Measurements from ENCODE around the gene EYA2. TPM values are rescaled to one million over a fixed set of nuclear protein-coding genes. Genes with fewer than 3 reads are reported as not detected.

The EYA2 gene
- polyA plus RNA-seq, 2 donors, result 21.5 to 23.6 TPM

DNA sequence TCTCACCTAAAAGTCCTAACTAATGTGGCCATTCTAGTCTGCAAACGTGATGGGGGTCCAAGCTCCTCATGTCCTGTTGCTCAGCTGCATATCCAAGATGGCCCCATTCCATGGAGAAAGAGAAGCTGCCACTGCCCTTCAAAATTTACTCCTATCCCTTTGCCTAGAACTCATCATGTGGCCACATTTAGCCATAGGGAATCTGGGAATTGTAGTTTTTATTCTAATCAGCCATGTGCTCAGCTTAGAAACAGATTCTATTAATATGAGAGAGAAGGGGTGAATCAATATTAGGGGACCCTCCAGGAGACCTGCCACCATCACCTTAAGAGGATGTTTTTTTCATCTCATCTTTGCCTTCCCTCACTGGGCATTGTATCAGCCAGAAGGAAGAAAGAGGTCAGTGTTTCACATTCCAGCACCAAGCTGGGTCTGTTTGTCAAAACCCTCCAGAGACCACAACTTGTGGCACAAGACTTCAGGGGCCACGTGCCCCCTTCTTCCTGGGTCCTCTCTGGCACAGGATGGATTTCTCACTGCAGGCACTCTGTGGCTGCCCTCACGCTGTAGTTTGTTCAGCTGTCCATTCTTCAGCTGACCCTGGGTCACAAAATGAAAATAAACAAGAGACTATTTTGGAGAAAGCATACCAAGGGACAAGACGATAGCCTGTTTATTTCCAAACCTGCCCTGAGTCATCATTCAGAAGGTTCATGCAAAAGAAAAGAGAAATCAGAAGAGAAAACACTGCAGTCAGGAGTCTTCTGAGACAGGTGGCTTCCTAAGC, 172.0 kb downstream of the EYA2 start:
- no peaks in the 10 kb centered on the region for H3K4me1 ChIP-seq (ENCODE audit: control insufficient read depth in 2 of 2, insufficient read depth in 2 of 2, low read length in 1 of 2)
- WGBS, 2 donors, result 55 to 61% methylated on average over 4 of the region's 4 CpGs
- H3K27ac ChIP-seq (ENCODE audit: low read depth in 2 of 2, low read length in 1 of 2), result no peak overlapping the region
- peaks cover 0 to 3% of the 10 kb centered on the region in 2 donors for H3K9me3 ChIP-seq (ENCODE audit: control insufficient read depth in 2 of 2, insufficient read depth in 1 of 2, low read depth in 1 of 2, low read length in 1 of 2)
- H3K27me3 ChIP-seq (ENCODE audit: control insufficient read depth in 1 of 2, insufficient read depth in 2 of 2, low read length in 2 of 2), result no peaks in the 10 kb centered on the region
- peaks cover 0 to 2% of the 10 kb centered on the region in 2 donors for H3K36me3 ChIP-seq (ENCODE audit: control insufficient read depth in 2 of 2, insufficient read depth in 2 of 2, low read length in 1 of 2)
- no peak overlapping the region for H3K4me3 ChIP-seq (ENCODE audit: low read depth in 1 of 2, low read length in 2 of 2)

DNA sequence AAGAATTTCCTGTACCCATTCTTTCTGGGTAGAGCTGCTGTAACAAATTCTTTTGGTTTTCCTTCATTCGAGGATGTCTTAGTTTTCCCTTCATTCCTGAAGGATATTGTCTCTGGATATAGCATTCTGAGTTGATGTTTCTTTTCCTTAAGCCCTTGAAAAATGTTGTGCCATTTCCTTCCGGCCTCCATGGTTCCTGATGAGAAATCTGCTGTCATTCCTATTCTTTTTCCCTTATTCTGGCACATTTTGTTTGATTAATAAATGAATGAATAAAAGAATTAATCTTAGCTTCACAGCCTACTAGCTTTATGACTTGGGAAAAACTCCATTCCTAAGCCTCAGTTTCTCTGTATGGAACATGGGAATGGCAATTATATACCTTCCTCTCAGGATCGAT, 173.1 kb downstream of the EYA2 start:
- no peaks in the 10 kb centered on the region for H3K4me1 ChIP-seq (ENCODE audit: control insufficient read depth in 2 of 2, insufficient read depth in 2 of 2, low read length in 1 of 2)
- no peak overlapping the region for H3K27ac ChIP-seq (ENCODE audit: low read depth in 2 of 2, low read length in 1 of 2)
- WGBS, 2 donors, result 89 to 93% methylated on average over 3 of the region's 3 CpGs
- H3K36me3 ChIP-seq (ENCODE audit: control insufficient read depth in 2 of 2, insufficient read depth in 2 of 2, low read length in 1 of 2), result peaks cover 0 to 2% of the 10 kb centered on the region in 2 donors
- no peaks in the 10 kb centered on the region for H3K27me3 ChIP-seq (ENCODE audit: control insufficient read depth in 1 of 2, insufficient read depth in 2 of 2, low read length in 2 of 2)
- H3K4me3 ChIP-seq (ENCODE audit: low read depth in 1 of 2, low read length in 2 of 2), result no peak overlapping the region
- peaks cover 0 to 3% of the 10 kb centered on the region in 2 donors for H3K9me3 ChIP-seq (ENCODE audit: control insufficient read depth in 2 of 2, insufficient read depth in 1 of 2, low read depth in 1 of 2, low read length in 1 of 2)

DNA sequence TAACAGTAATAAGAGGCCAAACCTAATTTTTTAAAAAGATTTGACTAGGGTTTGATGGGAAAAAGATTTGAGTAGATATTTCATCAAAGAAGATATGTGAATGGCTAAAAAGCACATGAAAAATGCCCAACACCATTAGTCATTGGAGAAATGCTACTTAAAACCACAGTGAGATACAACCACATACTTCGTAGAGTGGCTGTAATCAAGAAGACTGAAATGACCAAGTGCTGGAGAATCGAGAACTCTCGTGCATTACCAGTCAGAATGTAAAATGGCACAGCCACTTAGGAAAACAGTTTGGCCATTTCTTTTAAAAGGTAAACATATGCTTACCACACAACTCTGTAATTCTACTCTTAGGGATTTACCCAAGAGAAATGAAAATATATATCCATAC, 175.5 kb downstream of the EYA2 start:
- Histone ChIP-seq H3K36me3 (ENCODE audit: control insufficient read depth in 2 of 2, insufficient read depth in 2 of 2, low read length in 1 of 2) (peaks cover 0 to 7% of the 10 kb centered on the region in 2 donors), H3K9me3 (ENCODE audit: control insufficient read depth in 2 of 2, insufficient read depth in 1 of 2, low read depth in 1 of 2, low read length in 1 of 2) (peaks cover 0 to 3% of the 10 kb centered on the region in 2 donors), H3K4me3 (ENCODE audit: low read depth in 1 of 2, low read length in 2 of 2) (no peak overlapping the region), H3K27ac (ENCODE audit: low read depth in 2 of 2, low read length in 1 of 2) (no peak overlapping the region), H3K27me3 (ENCODE audit: control insufficient read depth in 1 of 2, insufficient read depth in 2 of 2, low read length in 2 of 2) (no peaks in the 10 kb centered on the region), H3K4me1 (ENCODE audit: control insufficient read depth in 2 of 2, insufficient read depth in 2 of 2, low read length in 1 of 2) (no peaks in the 10 kb centered on the region)
- 91% methylated on average over 3 of the region's 3 CpGs for WGBS, 2 donors

DNA sequence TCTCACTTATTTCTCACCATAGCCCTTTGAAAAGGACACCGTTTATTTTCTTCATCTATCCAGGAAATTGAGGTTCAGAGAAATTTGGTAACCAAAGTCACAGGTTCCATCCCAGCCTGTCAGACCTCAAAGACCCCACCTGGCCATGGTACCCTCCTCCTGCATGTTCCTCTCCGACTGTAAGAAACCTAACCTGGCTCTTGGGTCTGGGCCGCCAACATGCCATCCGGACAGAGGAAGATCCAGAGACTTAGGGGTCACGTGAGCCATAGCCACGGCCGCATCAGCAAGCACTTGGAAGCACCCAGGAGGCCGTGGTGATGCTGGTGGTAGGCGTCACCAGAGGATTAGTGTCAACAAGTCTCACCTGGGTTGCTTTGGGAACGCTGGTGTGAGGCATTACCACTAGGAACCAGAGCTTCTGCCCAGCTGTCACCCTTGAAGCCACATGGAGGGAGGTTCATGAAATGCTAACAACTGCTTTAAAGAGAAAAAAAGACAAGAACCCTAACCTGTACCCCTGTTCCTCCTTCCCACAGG, 177.1 kb downstream of the EYA2 start:
- Histone ChIP-seq H3K27me3 (ENCODE audit: control insufficient read depth in 1 of 2, insufficient read depth in 2 of 2, low read length in 2 of 2) (no peaks in the 10 kb centered on the region), H3K9me3 (ENCODE audit: control insufficient read depth in 2 of 2, insufficient read depth in 1 of 2, low read depth in 1 of 2, low read length in 1 of 2) (peaks cover 0 to 3% of the 10 kb centered on the region in 2 donors), H3K27ac (ENCODE audit: low read depth in 2 of 2, low read length in 1 of 2) (no peak overlapping the region), H3K4me1 (ENCODE audit: control insufficient read depth in 2 of 2, insufficient read depth in 2 of 2, low read length in 1 of 2) (no peaks in the 10 kb centered on the region), H3K36me3 (ENCODE audit: control insufficient read depth in 2 of 2, insufficient read depth in 2 of 2, low read length in 1 of 2) (peaks cover 0 to 6% of the 10 kb centered on the region in 2 donors), H3K4me3 (ENCODE audit: low read depth in 1 of 2, low read length in 2 of 2) (no peak overlapping the region)
- WGBS, 2 donors, result 90 to 91% methylated on average over 10 of the region's 10 CpGs

DNA sequence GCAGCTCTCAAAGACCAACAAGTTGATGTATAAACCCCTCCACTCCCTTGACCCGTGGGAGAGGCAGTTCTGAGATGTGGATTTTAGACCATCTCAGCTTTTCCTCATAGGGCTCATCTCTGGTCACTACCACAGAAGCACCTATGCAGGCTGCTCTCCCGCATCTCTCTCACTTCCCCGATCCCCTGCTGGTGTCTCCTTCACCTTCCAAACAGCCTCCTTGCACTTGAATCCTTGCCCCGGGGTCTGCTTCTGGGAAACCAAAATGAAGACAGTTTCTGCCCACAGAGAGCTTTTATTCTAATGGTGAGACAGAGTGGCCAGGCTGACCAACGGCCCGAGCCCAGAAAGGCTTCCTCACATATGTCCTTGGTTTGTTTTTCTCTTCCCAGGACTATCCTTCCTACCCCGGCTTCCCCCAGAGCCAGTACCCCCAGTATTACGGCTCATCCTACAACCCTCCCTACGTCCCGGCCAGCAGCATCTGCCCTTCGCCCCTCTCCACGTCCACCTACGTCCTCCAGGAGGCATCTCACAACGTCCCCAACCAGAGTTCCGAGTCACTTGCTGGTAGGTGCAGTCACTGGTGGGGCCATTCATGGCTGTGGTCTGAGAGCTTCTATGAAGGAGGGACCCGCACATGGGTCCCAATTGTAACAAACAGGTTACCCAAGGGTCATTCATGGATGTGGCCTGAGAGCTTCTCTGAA, 179.3 kb downstream of the EYA2 start:
- H3K27ac ChIP-seq (ENCODE audit: low read depth in 2 of 2, low read length in 1 of 2), result no peak overlapping the region
- WGBS, 2 donors, result 91 to 94% methylated on average over 16 of the region's 16 CpGs
- peaks cover 2 to 6% of the 10 kb centered on the region in 2 donors for H3K36me3 ChIP-seq (ENCODE audit: control insufficient read depth in 2 of 2, insufficient read depth in 2 of 2, low read length in 1 of 2)
- H3K4me3 ChIP-seq (ENCODE audit: low read depth in 1 of 2, low read length in 2 of 2), result no peak overlapping the region
- no peaks in the 10 kb centered on the region for H3K27me3 ChIP-seq (ENCODE audit: control insufficient read depth in 1 of 2, insufficient read depth in 2 of 2, low read length in 2 of 2)
- no peaks in the 10 kb centered on the region for H3K4me1 ChIP-seq (ENCODE audit: control insufficient read depth in 2 of 2, insufficient read depth in 2 of 2, low read length in 1 of 2)
- no peaks in the 10 kb centered on the region for H3K9me3 ChIP-seq (ENCODE audit: control insufficient read depth in 2 of 2, insufficient read depth in 1 of 2, low read depth in 1 of 2, low read length in 1 of 2)

DNA sequence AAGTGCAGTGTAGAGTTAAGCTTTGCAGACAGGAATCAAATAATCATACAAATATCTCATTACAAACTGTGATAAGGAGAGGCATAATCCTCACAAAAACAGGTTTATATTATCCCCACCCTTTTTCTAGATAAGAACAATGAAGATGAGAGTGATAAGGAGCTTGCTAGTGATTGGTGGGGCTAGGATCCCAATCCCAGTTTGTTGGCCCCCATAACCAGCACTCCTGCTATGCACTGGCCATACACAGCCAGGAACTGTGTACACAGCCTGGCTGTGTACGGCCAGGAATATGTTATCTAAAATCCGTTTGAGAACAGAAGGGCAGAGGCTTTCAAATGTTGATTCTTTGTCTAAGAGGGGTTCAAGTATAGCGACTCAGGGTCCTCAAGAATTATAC, 180.6 kb downstream of the EYA2 start:
- no peak overlapping the region for H3K27ac ChIP-seq (ENCODE audit: low read depth in 2 of 2, low read length in 1 of 2)
- peaks cover 2 to 6% of the 10 kb centered on the region in 2 donors for H3K36me3 ChIP-seq (ENCODE audit: control insufficient read depth in 2 of 2, insufficient read depth in 2 of 2, low read length in 1 of 2)
- H3K9me3 ChIP-seq (ENCODE audit: control insufficient read depth in 2 of 2, insufficient read depth in 1 of 2, low read depth in 1 of 2, low read length in 1 of 2), result no peaks in the 10 kb centered on the region
- WGBS, 2 donors, result 72 to 91% methylated on average over 3 of the region's 3 CpGs
- no peaks in the 10 kb centered on the region for H3K4me1 ChIP-seq (ENCODE audit: control insufficient read depth in 2 of 2, insufficient read depth in 2 of 2, low read length in 1 of 2)
- no peaks in the 10 kb centered on the region for H3K27me3 ChIP-seq (ENCODE audit: control insufficient read depth in 1 of 2, insufficient read depth in 2 of 2, low read length in 2 of 2)
- no peak overlapping the region for H3K4me3 ChIP-seq (ENCODE audit: low read depth in 1 of 2, low read length in 2 of 2)

DNA sequence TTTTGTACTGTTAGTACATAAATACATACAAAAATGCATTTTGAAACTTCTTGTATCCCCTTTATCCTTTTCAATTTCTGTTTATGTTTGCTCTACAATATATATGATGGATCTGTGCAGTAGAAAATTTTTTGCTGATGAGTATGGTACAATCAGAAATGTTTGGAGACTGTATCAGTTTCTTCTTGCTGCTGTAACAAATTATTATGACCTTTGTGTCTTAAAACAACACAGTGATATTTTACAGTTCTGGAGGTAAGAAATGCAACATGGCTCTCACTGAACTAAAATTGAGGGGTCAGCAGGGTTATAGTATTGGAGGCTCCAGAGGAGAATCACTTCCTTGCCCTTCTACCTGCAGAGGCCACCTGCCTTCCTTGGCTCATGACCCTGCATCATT, 184.4 kb downstream of the EYA2 start:
- no peak overlapping the region for H3K27ac ChIP-seq (ENCODE audit: low read depth in 2 of 2, low read length in 1 of 2)
- H3K4me1 ChIP-seq (ENCODE audit: control insufficient read depth in 2 of 2, insufficient read depth in 2 of 2, low read length in 1 of 2), result no peaks in the 10 kb centered on the region
- H3K4me3 ChIP-seq (ENCODE audit: low read depth in 1 of 2, low read length in 2 of 2), result no peak overlapping the region
- peaks cover 2 to 4% of the 10 kb centered on the region in 2 donors for H3K36me3 ChIP-seq (ENCODE audit: control insufficient read depth in 2 of 2, insufficient read depth in 2 of 2, low read length in 1 of 2)
- no peaks in the 10 kb centered on the region for H3K27me3 ChIP-seq (ENCODE audit: control insufficient read depth in 1 of 2, insufficient read depth in 2 of 2, low read length in 2 of 2)
- H3K9me3 ChIP-seq (ENCODE audit: control insufficient read depth in 2 of 2, insufficient read depth in 1 of 2, low read depth in 1 of 2, low read length in 1 of 2), result no peaks in the 10 kb centered on the region

DNA sequence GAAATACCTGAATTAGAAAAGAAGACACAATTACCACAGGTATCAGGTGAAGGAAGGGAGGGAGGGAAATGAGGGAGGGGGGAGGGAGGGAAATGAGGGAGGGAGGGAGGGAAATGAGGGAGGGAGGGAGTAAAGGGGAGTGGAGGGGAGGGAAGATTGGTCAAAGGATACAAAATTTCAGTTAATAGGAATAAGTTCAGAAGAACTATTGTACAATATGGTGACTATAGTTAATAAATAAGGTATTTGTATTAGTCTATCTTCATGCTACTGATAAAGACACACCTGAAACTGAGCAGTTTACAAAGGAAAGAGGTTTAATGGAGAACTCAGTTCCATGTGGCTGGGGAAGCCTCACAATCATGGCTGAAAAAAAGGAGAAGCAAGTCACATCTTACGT, 185.7 kb downstream of the EYA2 start:
- no peaks in the 10 kb centered on the region for H3K9me3 ChIP-seq (ENCODE audit: control insufficient read depth in 2 of 2, insufficient read depth in 1 of 2, low read depth in 1 of 2, low read length in 1 of 2)
- H3K27me3 ChIP-seq (ENCODE audit: control insufficient read depth in 1 of 2, insufficient read depth in 2 of 2, low read length in 2 of 2), result no peaks in the 10 kb centered on the region
- H3K4me3 ChIP-seq (ENCODE audit: low read depth in 1 of 2, low read length in 2 of 2), result no peak overlapping the region
- H3K4me1 ChIP-seq (ENCODE audit: control insufficient read depth in 2 of 2, insufficient read depth in 2 of 2, low read length in 1 of 2), result no peaks in the 10 kb centered on the region
- WGBS, 2 donors, result 71 to 94% methylated on average over 1 of the region's 1 CpG
- H3K36me3 ChIP-seq (ENCODE audit: control insufficient read depth in 2 of 2, insufficient read depth in 2 of 2, low read length in 1 of 2), result peaks cover 2% of the 10 kb centered on the region in 2 donors
- no peak overlapping the region for H3K27ac ChIP-seq (ENCODE audit: low read depth in 2 of 2, low read length in 1 of 2)

DNA sequence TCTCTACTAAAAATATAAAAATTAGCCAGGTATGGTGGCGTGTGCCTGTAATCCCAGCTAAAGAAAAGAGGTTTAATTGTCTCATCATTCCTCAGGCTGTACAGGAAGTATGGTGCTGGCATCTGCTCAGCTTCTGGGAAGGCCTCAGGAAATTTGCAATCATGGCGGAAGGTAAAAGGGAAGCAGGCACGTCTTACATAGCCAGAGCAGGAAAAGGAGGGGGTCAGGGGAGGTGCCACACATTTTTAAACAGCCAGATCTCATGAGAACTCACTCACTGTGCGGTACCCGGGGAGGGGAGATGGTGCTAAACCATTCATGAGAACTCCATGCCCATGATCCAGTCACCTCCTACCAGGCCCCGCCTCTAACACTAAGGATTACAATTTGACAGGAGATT, 191.7 kb downstream of the EYA2 start:
- 63 to 66% methylated on average over 6 of the region's 6 CpGs for WGBS, 2 donors
- no peak overlapping the region for H3K4me3 ChIP-seq (ENCODE audit: low read depth in 1 of 2, low read length in 2 of 2)

More for the DNA sequence above, 191.7 kb downstream of the EYA2 start:
- H3K9me3 ChIP-seq (ENCODE audit: control insufficient read depth in 2 of 2, insufficient read depth in 1 of 2, low read depth in 1 of 2, low read length in 1 of 2), result peaks cover 0 to 2% of the 10 kb centered on the region in 2 donors
- no peak overlapping the region for H3K27ac ChIP-seq (ENCODE audit: low read depth in 2 of 2, low read length in 1 of 2)
- no peaks in the 10 kb centered on the region for H3K27me3 ChIP-seq (ENCODE audit: control insufficient read depth in 1 of 2, insufficient read depth in 2 of 2, low read length in 2 of 2)
- peaks cover 0 to 3% of the 10 kb centered on the region in 2 donors for H3K36me3 ChIP-seq (ENCODE audit: control insufficient read depth in 2 of 2, insufficient read depth in 2 of 2, low read length in 1 of 2)
- no peaks in the 10 kb centered on the region for H3K4me1 ChIP-seq (ENCODE audit: control insufficient read depth in 2 of 2, insufficient read depth in 2 of 2, low read length in 1 of 2)

All from esophagus (tissue), 2 donors.